ENCODE measurements around the gene KCNG2. TPM values are rescaled to one million over a fixed set of nuclear protein-coding genes. Genes with fewer than 3 reads are reported as not detected.

Gene KCNG2
- total and polyA plus RNA-seq, 10 of the 15 experiments (the other 5 are each of a cell fraction or from before 2014, with no cell fraction given), result 0.20 to 0.23 TPM; not detected in 8

GRCh38 chr18:79857082-79857671 is 59.4 kb downstream of the KCNG2 start:
- FAIRE-seq, result no peak
- TF ChIP-seq MAX (IDR thresholded peaks at IDR 0.05; ENCODE audit: low read depth, low read length), result no peak
- no peak for TF ChIP-seq KAT2A (conservative IDR thresholded peaks at IDR 0.05; ENCODE audit: control insufficient read depth, low read depth, low read length)
- no peak for TF ChIP-seq HDGF (IDR thresholded peaks at IDR 0.05)
- no peak for TF ChIP-seq BCLAF1 (IDR thresholded peaks at IDR 0.05)
- TF ChIP-seq NBN (IDR thresholded peaks at IDR 0.05), result no peak
- no peak for TF ChIP-seq ZBED1 (IDR thresholded peaks at IDR 0.05; ENCODE audit: borderline replicate concordance)
- no peak for TF ChIP-seq REST (IDR thresholded peaks at IDR 0.05; ENCODE audit: low read depth, low read length)
- no peak for TF ChIP-seq IRF5 (IDR thresholded peaks at IDR 0.05; ENCODE audit: borderline replicate concordance)
- no peak for TF ChIP-seq SREBF1 (IDR thresholded peaks at IDR 0.05; ENCODE audit: low read length)
- no peak for TF ChIP-seq HDAC2 (IDR thresholded peaks at IDR 0.05)
- TF ChIP-seq HCFC1 (IDR thresholded peaks at IDR 0.05; ENCODE audit: low read length), result no peak
- no peak for TF ChIP-seq FOXK2 (IDR thresholded peaks at IDR 0.05)
- TF ChIP-seq BCL11A (IDR thresholded peaks at IDR 0.05; ENCODE audit: low read depth, low read length), result no peak
- no peak for TF ChIP-seq ZNF384 (IDR thresholded peaks at IDR 0.05; ENCODE audit: borderline replicate concordance, low read depth, low read length)
- CTCF ChIA-PET, result no interaction called here
- H3K4me2 ChIP-seq (ENCODE audit: control insufficient read depth, insufficient read depth), result no peak overlapping the region
- peaks cover 10% of the 10 kb centered on the region for H3K4me1 ChIP-seq (ENCODE audit: control insufficient read depth, insufficient read depth, low read length)
- H3K27me3 ChIP-seq (replicated peaks in 1 of 2; ENCODE audit: control insufficient read depth in 2 of 2, insufficient read depth in 2 of 2, low read length in 1 of 2), result no peaks in the 10 kb centered on the region
- in situ Hi-C loops (cut with MboI) (no loop called here), intact Hi-C loops (cut with micrococcal nuclease; ENCODE audit: unreplicated experiment) (no loop called here)
- POLR2A ChIA-PET, result no interaction called here
- H2AFZ ChIP-seq (ENCODE audit: control insufficient read depth, low read depth, low read length), result no peak overlapping the region
- no peak overlapping the region for H3K4me3 ChIP-seq
- whole genome bisulfite sequencing (ENCODE audit: insufficient coverage, insufficient replicate concordance, low lambda C conversion rate, missing lambda C conversion rate), result 71% methylated on average over 13 of the region's 14 CpGs
- ATAC-seq, result no peak
- SMC1A ChIA-PET (ENCODE audit: uncharacterized antibody, unreplicated experiment), result interaction anchor here (0.8 kb wide), 1 partner anchor 17 kb away, joined by 3 read pairs; no protein-coding TSS in a partner anchor
- H3K79me2 ChIP-seq (ENCODE audit: control insufficient read depth, insufficient read depth, low read length), result no peaks in the 10 kb centered on the region
- no peaks in the 10 kb centered on the region for H3K9me3 ChIP-seq (replicated peaks; ENCODE audit: control insufficient read depth, insufficient read depth, low read length)
- no peak overlapping the region for H3K27ac ChIP-seq (ENCODE audit: control insufficient read depth, insufficient read depth)
- H4K20me1 ChIP-seq (ENCODE audit: control insufficient read depth, insufficient read depth), result no peaks in the 10 kb centered on the region
- DNase-seq (ENCODE audit: low read depth, low spot score), result no peak
- no peak overlapping the region for H3K9ac ChIP-seq (ENCODE audit: control insufficient read depth, insufficient read depth, low read length)
- no TSS peak for BruUV-seq (replicated peaks)
- H3K36me3 ChIP-seq (ENCODE audit: control insufficient read depth in 2 of 2, insufficient read depth in 2 of 2, low read length in 1 of 2), result no peaks in the 10 kb centered on the region
- RAD21 ChIA-PET (ENCODE audit: unreplicated experiment), result no interaction called here

Measured in GM12878 (cell line).